AG09319 (cell line): ENCODE results near the gene OXCT2.
"Not testable (repeated sequence)": the region's sequence is repeated elsewhere in the genome, so short reads cannot be mapped to it uniquely, and the experiment has no call there.

Experiments
- DNase-seq: peaks from one replicate; pipeline ENCODE4 v3.0.0-alpha.2; 2010; ENCODE audit warnings: low read depth; ENCODE audit errors: extremely low read depth
- TF ChIP-seq, protein P1 (sequence below): IDR thresholded peaks from 2 replicates; pipeline ENCODE4 v1.5.1; 2011; ENCODE audit warnings: low read depth, mild to moderate bottlenecking, inconsistent platforms, low read length, moderate library complexity

Gene OXCT2

DNA sequence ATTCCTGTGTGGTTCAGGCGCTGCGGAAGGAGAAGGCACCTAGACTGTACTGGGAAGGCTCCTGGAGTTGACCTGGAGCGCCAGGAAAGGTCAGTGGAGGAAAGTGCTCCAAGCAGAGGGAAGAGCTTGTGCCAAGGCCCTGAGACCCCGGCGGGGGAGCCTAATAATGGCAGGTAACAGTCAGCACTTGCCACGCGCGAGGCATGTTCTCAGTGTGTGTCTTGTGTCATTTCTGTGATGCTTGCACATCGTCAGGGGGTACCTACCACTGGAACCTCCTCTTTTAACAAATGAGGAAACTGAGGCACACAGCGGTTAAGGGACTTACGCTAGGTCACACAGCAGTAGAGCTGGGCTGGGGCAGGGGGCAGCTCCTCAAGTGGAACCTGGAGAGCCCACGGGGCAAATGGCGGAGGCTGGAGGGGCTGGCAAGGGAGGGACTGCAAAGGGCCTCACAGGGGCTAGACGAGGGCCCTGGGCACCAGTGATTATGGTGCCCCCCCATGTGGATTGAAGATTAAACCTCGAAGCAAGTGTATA, 18.5 kb upstream of the OXCT2 start:
- TF ChIP-seq, protein P1, sequence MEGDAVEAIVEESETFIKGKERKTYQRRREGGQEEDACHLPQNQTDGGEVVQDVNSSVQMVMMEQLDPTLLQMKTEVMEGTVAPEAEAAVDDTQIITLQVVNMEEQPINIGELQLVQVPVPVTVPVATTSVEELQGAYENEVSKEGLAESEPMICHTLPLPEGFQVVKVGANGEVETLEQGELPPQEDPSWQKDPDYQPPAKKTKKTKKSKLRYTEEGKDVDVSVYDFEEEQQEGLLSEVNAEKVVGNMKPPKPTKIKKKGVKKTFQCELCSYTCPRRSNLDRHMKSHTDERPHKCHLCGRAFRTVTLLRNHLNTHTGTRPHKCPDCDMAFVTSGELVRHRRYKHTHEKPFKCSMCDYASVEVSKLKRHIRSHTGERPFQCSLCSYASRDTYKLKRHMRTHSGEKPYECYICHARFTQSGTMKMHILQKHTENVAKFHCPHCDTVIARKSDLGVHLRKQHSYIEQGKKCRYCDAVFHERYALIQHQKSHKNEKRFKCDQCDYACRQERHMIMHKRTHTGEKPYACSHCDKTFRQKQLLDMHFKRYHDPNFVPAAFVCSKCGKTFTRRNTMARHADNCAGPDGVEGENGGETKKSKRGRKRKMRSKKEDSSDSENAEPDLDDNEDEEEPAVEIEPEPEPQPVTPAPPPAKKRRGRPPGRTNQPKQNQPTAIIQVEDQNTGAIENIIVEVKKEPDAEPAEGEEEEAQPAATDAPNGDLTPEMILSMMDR = no peak
- DNase-seq = no peak

DNA sequence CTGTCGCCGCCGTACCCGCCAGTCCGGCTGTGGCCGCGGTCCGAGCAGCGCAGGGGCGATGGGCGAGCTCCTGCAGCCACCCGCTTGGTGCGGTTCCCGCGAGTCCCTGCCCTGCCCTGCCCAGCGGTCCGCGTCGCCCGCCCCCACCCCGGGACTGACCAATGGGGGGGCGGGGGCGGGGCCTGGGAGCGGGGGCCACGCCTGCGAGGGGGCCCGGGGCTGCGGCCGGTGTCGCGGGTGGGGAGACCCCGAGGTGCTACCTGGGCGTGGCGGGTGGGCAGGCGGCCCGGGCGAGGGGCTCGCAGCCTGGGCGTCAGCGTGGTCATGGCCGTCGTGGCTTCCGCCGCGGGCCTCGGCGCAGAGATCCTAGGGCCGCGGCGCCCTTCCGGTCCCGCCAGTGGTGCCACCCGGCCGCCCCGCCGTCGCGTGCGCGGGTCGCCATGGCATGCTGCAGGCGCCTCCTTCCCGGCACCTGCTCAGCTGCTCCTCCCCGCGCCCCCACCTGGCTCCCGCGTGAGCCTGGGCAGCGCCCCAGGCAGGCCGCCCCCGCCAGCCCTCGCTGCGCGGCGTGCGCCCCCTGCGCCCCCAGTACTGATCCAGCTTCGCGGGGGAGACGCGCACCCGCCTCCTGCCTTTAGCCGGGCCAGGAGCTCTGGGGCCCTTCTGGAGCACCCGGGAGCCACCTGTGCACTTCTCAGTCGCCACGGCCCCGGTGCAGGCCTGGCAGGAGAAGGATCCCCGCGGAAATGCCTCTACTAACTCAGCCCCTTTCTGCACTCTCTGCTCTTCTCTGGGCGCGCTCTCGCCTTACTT, 17.8 kb upstream of the OXCT2 start, which contains the start of gene BMP8B:
Gene BMP8B (minus strand): TSS at position 108 of the 813 bp plus-strand sequence. CDS start 380 bp downstream, outside the sequence.
- DNase-seq = no peak
- TF ChIP-seq, protein P1 = no peak

GRCh38 chr1:39788426-39788757, 17.2 kb upstream of the OXCT2 start:
- no peak for DNase-seq

GRCh38 chr1:39787964-39788363, 16.8 kb upstream of the OXCT2 start:
- not testable (repeated sequence) for DNase-seq

More at GRCh38 chr1:39788426-39788757, 17.2 kb upstream of the OXCT2 start:
- TF ChIP-seq, protein P1 = no peak

DNA sequence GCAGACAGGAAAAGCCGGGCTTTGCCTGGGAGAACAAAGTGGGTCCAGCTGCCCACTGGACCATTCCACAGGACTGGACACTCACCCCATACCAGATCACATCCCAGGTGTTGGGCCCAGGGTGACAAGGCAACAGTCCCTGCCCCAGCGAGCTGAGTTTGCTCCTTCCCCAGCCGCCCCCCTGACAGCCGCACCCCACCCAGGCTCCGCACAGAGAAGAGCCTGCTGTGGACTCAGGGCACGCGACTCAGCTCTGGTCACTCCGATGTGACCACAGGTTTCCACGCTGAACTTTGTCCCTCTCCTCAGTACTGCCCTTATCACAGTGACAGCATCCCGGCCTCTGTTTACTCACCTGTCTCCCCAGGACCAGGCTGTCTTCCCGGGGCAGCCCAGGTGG, 16.3 kb upstream of the OXCT2 start:
- DNase-seq = no peak
- TF ChIP-seq, protein P1 = no peak

- DNase-seq = not testable (repeated sequence)
Observed at GRCh38 chr1:39787108-39787375, 15.9 kb upstream of the OXCT2 start.

- DNase-seq = not testable (repeated sequence)
Observed at GRCh38 chr1:39786303-39787107, 15.4 kb upstream of the OXCT2 start.

GRCh38 chr1:39782685-39783084, 11.5 kb upstream of the OXCT2 start:
- not testable (repeated sequence) for DNase-seq

DNA sequence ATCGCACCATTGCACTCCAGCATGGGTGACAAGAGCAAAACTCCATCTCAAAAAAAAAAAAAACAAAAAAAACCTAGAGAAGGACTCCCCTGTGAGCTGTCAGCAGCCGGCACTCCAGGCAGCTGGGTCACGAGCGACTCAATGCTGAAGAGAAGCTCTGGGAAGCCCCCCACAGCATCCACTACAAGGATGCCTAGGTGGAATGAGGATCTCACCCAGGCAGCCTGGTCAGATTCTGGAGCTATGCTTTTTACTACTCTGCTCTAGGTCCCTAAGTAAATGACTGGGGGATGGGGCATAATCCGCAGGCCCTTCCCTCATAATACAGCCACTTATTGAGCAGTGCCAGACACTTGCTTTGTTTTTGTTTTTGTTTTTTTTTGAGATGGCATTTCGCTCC, 11.0 kb upstream of the OXCT2 start:
- DNase-seq = no peak
- TF ChIP-seq, protein P1 = no peak
